Osteocyte (in vitro differentiated cells): ENCODE measurements around the gene ZBED5. TPM values are rescaled to one million over a fixed set of nuclear protein-coding genes. Genes with fewer than 3 reads are reported as not detected.

Experiments
- DNase-seq: peaks from one replicate; pipeline ENCODE4 v3.0.0; 2021; ENCODE audit warnings: mixed read lengths; ENCODE audit not compliant: unreplicated experiment; ENCODE audit errors: extremely low spot score
- H3K27ac Mint-ChIP-seq: one replicate; pipeline ENCODE4 v1.8.0; 2021; ENCODE audit warnings: mild to moderate bottlenecking, mixed read lengths; ENCODE audit not compliant: unreplicated experiment
- H3K27me3 Mint-ChIP-seq: one replicate; pipeline ENCODE4 v1.8.0; 2021; ENCODE audit warnings: mixed read lengths; ENCODE audit not compliant: unreplicated experiment
- H3K36me3 Mint-ChIP-seq: one replicate; pipeline ENCODE4 v1.8.0; 2021; ENCODE audit warnings: mixed read lengths; ENCODE audit not compliant: unreplicated experiment
- H3K4me1 Mint-ChIP-seq: one replicate; pipeline ENCODE4 v1.8.0; 2021; ENCODE audit warnings: mixed read lengths; ENCODE audit not compliant: unreplicated experiment
- H3K4me3 Mint-ChIP-seq: one replicate; pipeline ENCODE4 v1.8.0; 2021; ENCODE audit warnings: mild to moderate bottlenecking, moderate library complexity, mixed read lengths; ENCODE audit not compliant: unreplicated experiment
- H3K9me3 Mint-ChIP-seq: one replicate; pipeline ENCODE4 v1.8.0; 2021; ENCODE audit warnings: mixed read lengths; ENCODE audit not compliant: unreplicated experiment
- CTCF ChIP-seq: fragments of 200-600 bp; sonication (generic); IDR thresholded peaks from 2 replicates; pipeline ENCODE4 v1.5.0; 2021; ENCODE audit warnings: antibody characterized with exemption, mild to moderate bottlenecking, moderate library complexity
- total RNA-seq: library from RNA; stranded (reverse); gene quantifications from 2 replicates; pipeline ENCODE4 v1.2.1, GENCODE V29; 2021

ZBED5 gene
- total RNA-seq, 1 donor from 2014 or later: 48.6 TPM

GRCh38 chr11:10847960-10848860 lies 9.6 kb downstream of the ZBED5 start:
- no peaks in the 10 kb centered on the region for H3K27me3 Mint-ChIP-seq
- no peak for DNase-seq
- H3K4me1 Mint-ChIP-seq: peaks cover 10% of the 10 kb centered on the region
- no peak for TF ChIP-seq CTCF
- no peaks in the 10 kb centered on the region for H3K9me3 Mint-ChIP-seq
- H3K4me3 Mint-ChIP-seq: no peak overlapping the region
- peaks cover 16% of the 10 kb centered on the region for H3K36me3 Mint-ChIP-seq
- H3K27ac Mint-ChIP-seq: no peak overlapping the region

GRCh38 chr11:10846660-10847059 lies 11.2 kb downstream of the ZBED5 start:
- peaks cover 10% of the 10 kb centered on the region for H3K4me1 Mint-ChIP-seq
- no peak overlapping the region for H3K27ac Mint-ChIP-seq
- no peak for DNase-seq
- no peaks in the 10 kb centered on the region for H3K27me3 Mint-ChIP-seq
- H3K9me3 Mint-ChIP-seq: no peaks in the 10 kb centered on the region
- peaks cover 2% of the 10 kb centered on the region for H3K36me3 Mint-ChIP-seq
- TF ChIP-seq CTCF: no peak
- no peak overlapping the region for H3K4me3 Mint-ChIP-seq

GRCh38 chr11:10845589-10845988 lies 12.3 kb downstream of the ZBED5 start:
- H3K36me3 Mint-ChIP-seq: peaks cover 3% of the 10 kb centered on the region

GRCh38 chr11:10844796-10845195 lies 13.1 kb downstream of the ZBED5 start:
- no peak for TF ChIP-seq CTCF
- Mint-ChIP-seq H3K9me3 (no peaks in the 10 kb centered on the region), H3K27me3 (no peaks in the 10 kb centered on the region), H3K4me1 (peaks cover 10% of the 10 kb centered on the region), H3K27ac (no peak overlapping the region), H3K4me3 (no peak overlapping the region), H3K36me3 (peaks cover 3% of the 10 kb centered on the region)
- no peak for DNase-seq

More at GRCh38 chr11:10845589-10845988, 12.3 kb downstream of the ZBED5 start:
- TF ChIP-seq CTCF: no peak
- peaks cover 10% of the 10 kb centered on the region for H3K4me1 Mint-ChIP-seq
- H3K9me3 Mint-ChIP-seq: no peaks in the 10 kb centered on the region
- H3K27ac Mint-ChIP-seq: no peak overlapping the region
- no peak overlapping the region for H3K4me3 Mint-ChIP-seq
- DNase-seq: no peak
- no peaks in the 10 kb centered on the region for H3K27me3 Mint-ChIP-seq

GRCh38 chr11:10844356-10844755 lies 13.5 kb downstream of the ZBED5 start:
- TF ChIP-seq CTCF: no peak
- DNase-seq: no peak
- H3K9me3 Mint-ChIP-seq: no peaks in the 10 kb centered on the region
- H3K4me1 Mint-ChIP-seq: peaks cover 10% of the 10 kb centered on the region
- no peak overlapping the region for H3K4me3 Mint-ChIP-seq
- H3K27ac Mint-ChIP-seq: no peak overlapping the region
- H3K27me3 Mint-ChIP-seq: no peaks in the 10 kb centered on the region
- peaks cover 3% of the 10 kb centered on the region for H3K36me3 Mint-ChIP-seq
